Fibroblast of villous mesenchyme (primary cell): ENCODE measurements around the gene HSPB8. TPM values are rescaled to one million over a fixed set of nuclear protein-coding genes. Genes with fewer than 3 reads are reported as not detected.

Source experiments
- DNase-seq: peaks from one replicate; pipeline ENCODE4 v3.0.0-alpha.2; 2010; ENCODE audit warnings: low read depth
- H3K4me3 ChIP-seq: 2 replicates; pipeline ENCODE4 v1.5.1; 2011; ENCODE audit warnings: low read depth, mild to moderate bottlenecking, low read length
- CTCF ChIP-seq: IDR thresholded peaks from 2 replicates; pipeline ENCODE4 v1.5.1; 2012; ENCODE audit warnings: low read depth, mild to moderate bottlenecking, low read length; ENCODE audit not compliant: insufficient read depth
- total RNA-seq: library from RNA; depleted of rRNA; stranded (reverse); fragments of >200 nt; gene quantifications from 2 replicates; pipeline ENCODE4 v1.2.3, GENCODE V29; 2012

The HSPB8 gene
- 11.6 and 22.0 TPM in 2 replicates for total RNA-seq

- peak; percentile 94 for DNase-seq
- no peak for TF ChIP-seq CTCF
- peak within 1 kb of the TSS; percentile 61 for H3K4me3 ChIP-seq
Observed at GRCh38 chr12:119178544-119179334, at the start of gene HSPB8. TSS of gene HSPB8 (plus strand) at chr12:119178931. CDS start at chr12:119179313, 382 bp downstream.

GRCh38 chr12:119129827-119130434 is 48.8 kb upstream of the HSPB8 start:
- no peak for DNase-seq
- H3K4me3 ChIP-seq = no peak overlapping the region
- TF ChIP-seq CTCF = no peak

- no peak overlapping the region for H3K4me3 ChIP-seq
- no peak for TF ChIP-seq CTCF
- no peak for DNase-seq
Observed at GRCh38 chr12:119130523-119130922, 48.2 kb upstream of the HSPB8 start.

- no peak for TF ChIP-seq CTCF
- no peak for DNase-seq
Observed at GRCh38 chr12:119134284-119135072, 44.3 kb upstream of the HSPB8 start.

GRCh38 chr12:119136811-119137410 is 41.8 kb upstream of the HSPB8 start:
- no peak for TF ChIP-seq CTCF
- no peak for DNase-seq
- H3K4me3 ChIP-seq = no peak overlapping the region

More at GRCh38 chr12:119134284-119135072, 44.3 kb upstream of the HSPB8 start:
- H3K4me3 ChIP-seq = no peak overlapping the region

- no peak for TF ChIP-seq CTCF
Observed at GRCh38 chr12:119139448-119139847, 39.3 kb upstream of the HSPB8 start.

More at GRCh38 chr12:119139448-119139847, 39.3 kb upstream of the HSPB8 start:
- DNase-seq = no peak
- H3K4me3 ChIP-seq = no peak overlapping the region
